GM18502 (cell line): Measurements from ENCODE around the gene S100A14.
"Not testable (repeated sequence)": the region's sequence is repeated elsewhere in the genome, so short reads cannot be mapped to it uniquely, and the experiment has no call there.

Experiments
- ATAC-seq: cut with Tn5 transposase; IDR thresholded peaks from one replicate; pipeline ENCODE4 v1.9.1; 2021; ENCODE audit warnings: mild to moderate bottlenecking; ENCODE audit not compliant: unreplicated experiment, poor library complexity

Gene S100A14

GRCh38 chr1:153640213-153640612 is 24.1 kb upstream of the S100A14 start:
- not testable (repeated sequence) for ATAC-seq

GRCh38 chr1:153639280-153639679 is 23.2 kb upstream of the S100A14 start:
- no peak for ATAC-seq

- no peak for ATAC-seq
Observed at GRCh38 chr1:153638261-153638660, 22.1 kb upstream of the S100A14 start.

GRCh38 chr1:153636312-153636711 is 20.2 kb upstream of the S100A14 start:
- no peak for ATAC-seq

GRCh38 chr1:153635872-153636271 is 19.7 kb upstream of the S100A14 start:
- no peak for ATAC-seq

GRCh38 chr1:153633754-153634665 is 17.9 kb upstream of the S100A14 start, which contains the start of gene CHTOP:
TSS of gene CHTOP (plus strand) at chr1:153634066. CDS start at chr1:153636589, 2,523 bp downstream.
- ATAC-seq: peak; percentile 90

- ATAC-seq: no peak
Observed at GRCh38 chr1:153633161-153633753, 17.1 kb upstream of the S100A14 start.

GRCh38 chr1:153631047-153632022 is 15.2 kb upstream of the S100A14 start:
- no peak for ATAC-seq

GRCh38 chr1:153630384-153630783 is 14.3 kb upstream of the S100A14 start:
- ATAC-seq: no peak

GRCh38 chr1:153629971-153630370 is 13.8 kb upstream of the S100A14 start:
- no peak for ATAC-seq

GRCh38 chr1:153629343-153629665 is 13.2 kb upstream of the S100A14 start:
- no peak for ATAC-seq

- ATAC-seq: no peak
Observed at GRCh38 chr1:153628638-153629342, 12.7 kb upstream of the S100A14 start.

GRCh38 chr1:153627715-153628626 is 11.8 kb upstream of the S100A14 start, which contains the start of gene S100A1:
TSS of gene S100A1 (plus strand) at chr1:153628434. CDS start at chr1:153630522, 2,088 bp downstream.
- ATAC-seq: no peak

- no peak for ATAC-seq
Observed at GRCh38 chr1:153626904-153627714, 11.0 kb upstream of the S100A14 start, which contains the start of gene S100A13. TSS of gene S100A13 (minus strand) at chr1:153627505. CDS start at chr1:153626472, 1,033 bp downstream.

GRCh38 chr1:153626477-153626903 is 10.4 kb upstream of the S100A14 start:
- ATAC-seq: no peak

GRCh38 chr1:153624965-153625611 is 9.0 kb upstream of the S100A14 start:
- ATAC-seq: no peak

- no peak for ATAC-seq
Observed at GRCh38 chr1:153623101-153623500, 7.0 kb upstream of the S100A14 start.
